ENCODE results near the gene LDB1. TPM values are rescaled to one million over a fixed set of nuclear protein-coding genes. Genes with fewer than 3 reads are reported as not detected.

LDB1 gene
- total RNA-seq, 4 donors from 2014 or later, result 31.9 to 81.9 (median 54.1) TPM

DNA sequence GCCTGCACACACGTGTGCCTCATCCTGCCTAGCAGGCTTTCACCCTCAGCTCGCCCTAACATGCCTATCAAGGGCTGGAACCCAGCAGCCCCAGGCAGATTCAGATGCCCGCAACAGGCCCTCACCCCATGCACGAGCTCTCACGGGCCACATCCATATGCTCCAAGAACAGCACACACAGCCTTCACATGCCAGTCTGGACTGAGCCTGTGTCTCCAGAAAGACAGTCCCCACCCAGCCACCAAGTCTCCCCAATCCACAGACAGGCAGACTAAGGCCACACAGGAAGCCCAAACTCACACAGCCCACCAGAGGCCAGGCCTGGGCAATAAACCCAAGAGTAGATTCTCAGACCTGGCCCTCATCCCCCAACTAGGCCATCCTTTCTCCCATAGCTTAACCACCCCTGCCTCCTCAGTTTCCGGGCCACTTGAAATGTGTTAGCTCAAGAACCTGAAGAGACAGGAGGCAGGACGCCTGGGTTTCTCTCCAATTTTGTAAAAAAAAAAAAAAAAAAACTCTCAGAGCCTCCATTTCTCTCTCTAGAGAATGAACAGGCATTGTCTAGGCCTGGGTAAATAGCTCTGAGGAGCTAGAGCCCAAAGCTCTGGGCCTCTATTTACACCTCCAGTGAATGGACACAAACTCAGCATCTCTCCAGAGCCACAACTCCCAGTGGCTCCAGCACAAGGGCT is 6.8 kb downstream of the LDB1 start:
- Histone ChIP-seq H3K9me3 (no peaks in the 10 kb centered on the region), H3K36me3 (peaks cover 0 to 25% (median 11%) of the 10 kb centered on the region in 4 donors), H3K27me3 (no peaks in the 10 kb centered on the region), H3K27ac (peak overlapping the region; percentile 93 to 99 (median 97)), H3K4me3 (peak overlapping the region in 3 of 4 donors; percentile 73 to 87 (median 79)), H3K4me1 (peaks cover 38 to 57% (median 52%) of the 10 kb centered on the region in 4 donors)
- intact Hi-C loops (cut with DNase I; ENCODE audit: low total_unique reads) (no loop called here), in situ Hi-C loops (cut with MboI; ENCODE audit: low pct_ligation_motif_present in 1 of 4, low pct_unique_long_range_greater_than_20kb in 1 of 4, low sequenced_read_pairs in 3 of 4) (no loop called here)
- 39% methylated on average over 7 of the region's 7 CpGs; no CpG with 5 or more reads in 1 of the 2 donors for WGBS, 2 donors (ENCODE audit: low coverage in 1 of 2)
- TF ChIP-seq POLR2A (IDR thresholded peaks at IDR 0.05) (no peak), EP300 (IDR thresholded peaks at IDR 0.05; ENCODE audit: low read depth) (no peak), POLR2AphosphoS5 (IDR thresholded peaks at IDR 0.05) (no peak)
- TF ChIP-seq, protein P1, sequence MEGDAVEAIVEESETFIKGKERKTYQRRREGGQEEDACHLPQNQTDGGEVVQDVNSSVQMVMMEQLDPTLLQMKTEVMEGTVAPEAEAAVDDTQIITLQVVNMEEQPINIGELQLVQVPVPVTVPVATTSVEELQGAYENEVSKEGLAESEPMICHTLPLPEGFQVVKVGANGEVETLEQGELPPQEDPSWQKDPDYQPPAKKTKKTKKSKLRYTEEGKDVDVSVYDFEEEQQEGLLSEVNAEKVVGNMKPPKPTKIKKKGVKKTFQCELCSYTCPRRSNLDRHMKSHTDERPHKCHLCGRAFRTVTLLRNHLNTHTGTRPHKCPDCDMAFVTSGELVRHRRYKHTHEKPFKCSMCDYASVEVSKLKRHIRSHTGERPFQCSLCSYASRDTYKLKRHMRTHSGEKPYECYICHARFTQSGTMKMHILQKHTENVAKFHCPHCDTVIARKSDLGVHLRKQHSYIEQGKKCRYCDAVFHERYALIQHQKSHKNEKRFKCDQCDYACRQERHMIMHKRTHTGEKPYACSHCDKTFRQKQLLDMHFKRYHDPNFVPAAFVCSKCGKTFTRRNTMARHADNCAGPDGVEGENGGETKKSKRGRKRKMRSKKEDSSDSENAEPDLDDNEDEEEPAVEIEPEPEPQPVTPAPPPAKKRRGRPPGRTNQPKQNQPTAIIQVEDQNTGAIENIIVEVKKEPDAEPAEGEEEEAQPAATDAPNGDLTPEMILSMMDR (IDR thresholded peaks at IDR 0.05), result no peak
- DNase-seq, result no peak

GRCh38 chr10:102112210-102112817 is 7.9 kb downstream of the LDB1 start:
- no peaks in the 10 kb centered on the region for H3K9me3 ChIP-seq
- H3K36me3 ChIP-seq, result peaks cover 0 to 32% (median 15%) of the 10 kb centered on the region in 4 donors
- TF ChIP-seq POLR2AphosphoS5 (IDR thresholded peaks at IDR 0.05), result no peak
- TF ChIP-seq POLR2A (IDR thresholded peaks at IDR 0.05), result no peak
- TF ChIP-seq, protein P1 (IDR thresholded peaks at IDR 0.05), result no peak
- no peak for TF ChIP-seq EP300 (IDR thresholded peaks at IDR 0.05; ENCODE audit: low read depth)
- DNase-seq, result no peak
- peaks cover 28 to 46% (median 42%) of the 10 kb centered on the region in 4 donors for H3K4me1 ChIP-seq
- no peak overlapping the region for H3K4me3 ChIP-seq
- intact Hi-C loops (cut with DNase I; ENCODE audit: low total_unique reads), result no loop called here
- H3K27me3 ChIP-seq, result no peaks in the 10 kb centered on the region
- 57 to 60% methylated on average over 2 to 3 of the region's 3 CpGs for WGBS, 2 donors (ENCODE audit: low coverage in 1 of 2)
- in situ Hi-C loops (cut with MboI; ENCODE audit: low pct_ligation_motif_present in 1 of 4, low pct_unique_long_range_greater_than_20kb in 1 of 4, low sequenced_read_pairs in 3 of 4), result no loop called here
- no peak overlapping the region for H3K27ac ChIP-seq

GRCh38 chr10:102111276-102111675 is 8.9 kb downstream of the LDB1 start:
- 94 to 100% methylated on average over 1 to 12 of the region's 12 CpGs for WGBS, 2 donors (ENCODE audit: low coverage in 1 of 2)
- peaks cover 0 to 32% (median 15%) of the 10 kb centered on the region in 4 donors for H3K36me3 ChIP-seq

More at GRCh38 chr10:102111276-102111675, 8.9 kb downstream of the LDB1 start:
- Histone ChIP-seq H3K4me1 (peaks cover 22 to 36% (median 32%) of the 10 kb centered on the region in 4 donors), H3K27me3 (no peaks in the 10 kb centered on the region), H3K27ac (no peak overlapping the region), H3K4me3 (no peak overlapping the region), H3K9me3 (no peaks in the 10 kb centered on the region)
- intact Hi-C loops (cut with DNase I; ENCODE audit: low total_unique reads), result no loop called here
- no peak for DNase-seq
- in situ Hi-C loops (cut with MboI; ENCODE audit: low pct_ligation_motif_present in 1 of 4, low pct_unique_long_range_greater_than_20kb in 1 of 4, low sequenced_read_pairs in 3 of 4), result no loop called here
- TF ChIP-seq POLR2A (IDR thresholded peaks at IDR 0.05) (no peak), EP300 (IDR thresholded peaks at IDR 0.05; ENCODE audit: low read depth) (no peak)
- TF ChIP-seq, protein P1 (IDR thresholded peaks at IDR 0.05), result no peak
